T-cell (primary cell): Measurements from ENCODE around the gene C6orf62. TPM values are rescaled to one million over a fixed set of nuclear protein-coding genes. Genes with fewer than 3 reads are reported as not detected.
A peak's percentile ranks its signal among the peaks of the same experiment; 100 is the strongest.
"Not testable (repeated sequence)": the region's sequence is repeated elsewhere in the genome, so short reads cannot be mapped to it uniquely, and the experiment has no call there.

Experiments used
- ATAC-seq, 4 experiments: fragments of 200-7000 bp in 3 of 4; fragments of 150-1000 bp in 1 of 4; cut with Tn5 transposase; replicated peaks in 1 of 4; 1 replicate in 3 of 4; 2 replicates in 1 of 4; pipeline ENCODE4 v1.10.0; 2021; ENCODE audit warnings: moderate library complexity in 3 of 4, mild to moderate bottlenecking in 2 of 4, moderate number of reproducible peaks in 1 of 4
- CTCF ChIA-PET, 2 donors: fragments of 300-600 bp; sonication (Branson Sonifier 250); formaldehyde crosslinking; loops; one replicate each; lab custom pipeline; 2022; ENCODE audit warnings: antibody characterized with exemption in 2 of 2; lab: Charles Lee
- POLR2A ChIA-PET, 2 donors: fragments of 300-600 bp; sonication (Branson Sonifier 250); formaldehyde crosslinking; loops; one replicate each; lab custom pipeline; 2022; ENCODE audit warnings: antibody characterized with exemption in 2 of 2; lab: Charles Lee
- DNase-seq, 35 experiments: peaks; one replicate each; pipeline versions ENCODE4 v3.0.0 to v3.0.0-alpha.2; 2013 to 2023
- H3K27ac ChIP-seq: one replicate; pipeline ENCODE4 v1.5.1; 2013; ENCODE audit warnings: low read length
- H3K27me3 ChIP-seq, 2 experiments: replicated peaks in 1 of 2; 1 replicate in 1 of 2; 2 replicates in 1 of 2; pipeline versions ENCODE4 v1.6.1 to v1.7.0; 2013; ENCODE audit warnings: low read length in 1 of 2, mixed read lengths in 1 of 2; ENCODE audit not compliant: control insufficient read depth in 2 of 2, insufficient read depth in 2 of 2; ENCODE audit errors: extremely low read depth in 1 of 2
- H3K36me3 ChIP-seq, 2 donors: 1 replicate in 1 of 2; 2 replicates in 1 of 2; pipeline versions ENCODE4 v1.6.1 to v1.7.0; 2013; ENCODE audit warnings: low read length in 1 of 2; ENCODE audit not compliant: control insufficient read depth in 2 of 2, insufficient read depth in 1 of 2; ENCODE audit errors: extremely low read depth in 1 of 2
- H3K4me1 ChIP-seq, 2 experiments: 1 replicate in 1 of 2; 2 replicates in 1 of 2; pipeline versions ENCODE4 v1.6.1 to v1.7.0; 2013; ENCODE audit warnings: low read length in 2 of 2, mixed read lengths in 1 of 2; ENCODE audit not compliant: insufficient read depth in 2 of 2, control insufficient read depth in 1 of 2; ENCODE audit errors: extremely low read depth in 1 of 2
- H3K4me3 ChIP-seq, 2 donors: 1 replicate in 1 of 2; 2 replicates in 1 of 2; pipeline versions ENCODE4 v1.5.1 to v1.7.0; 2013; ENCODE audit warnings: mild to moderate bottlenecking in 2 of 2, low read length in 1 of 2, moderate library complexity in 1 of 2; ENCODE audit not compliant: control insufficient read depth in 1 of 2; ENCODE audit errors: extremely low read depth in 1 of 2
- H3K9me3 ChIP-seq: 2 replicates; pipeline ENCODE4 v1.7.0; 2013
- H3K27ac Mint-ChIP-seq, 2 donors: one replicate each; pipeline ENCODE4 v1.8.0; 2020 to 2021; ENCODE audit warnings: mild to moderate bottlenecking in 2 of 2, mixed read lengths in 2 of 2
- H3K27me3 Mint-ChIP-seq, 2 donors: one replicate each; pipeline ENCODE4 v1.8.0; 2021 to 2022; ENCODE audit warnings: mixed read lengths in 2 of 2
- H3K36me3 Mint-ChIP-seq: one replicate; pipeline ENCODE4 v1.8.0; 2021; ENCODE audit warnings: mixed read lengths
- H3K4me1 Mint-ChIP-seq, 3 donors: one replicate each; pipeline ENCODE4 v1.8.0; 2020 to 2022; ENCODE audit warnings: mixed read lengths in 3 of 3, mild to moderate bottlenecking in 1 of 3
- H3K4me3 Mint-ChIP-seq, 3 donors: one replicate each; pipeline ENCODE4 v1.8.0; 2020 to 2022; ENCODE audit warnings: mild to moderate bottlenecking in 3 of 3, mixed read lengths in 3 of 3, moderate library complexity in 3 of 3
- H3K9me3 Mint-ChIP-seq, 3 donors: one replicate each; pipeline ENCODE4 v1.8.0; 2020 to 2022; ENCODE audit warnings: mixed read lengths in 3 of 3
- WGBS: methylation state at CpG from one replicate; pipeline ENCODE4 v1.1.5; 2013; ENCODE audit warnings: missing lambda C conversion rate; ENCODE audit not compliant: insufficient coverage; 5-methylcytosine and 5-hydroxymethylcytosine counted together
- total RNA-seq, 35 experiments: library from RNA in 6 of 35; stranded (reverse) in 6 of 35; fragments of 120-200 nt in 1 of 35; gene quantifications; one replicate each; pipeline versions ENCODE4 v1.2.1 to v1.2.4 and lab custom pipeline; 2013 to 2026

Gene C6orf62
- total RNA-seq (100 to 1,000 TPM; 114 to 146 (median 135) TPM), total RNA-seq (lab: John Stamatoyannopoulos, UW) (126 to 282 (median 192) reads per million in 29 experiments)
- total RNA-seq (2013): 234 TPM

GRCh38 chr6:24719125-24719971 lies at the start of gene C6orf62:
TSS of gene C6orf62 (minus strand) at chr6:24719154. CDS start at chr6:24718668, 486 bp downstream.
- Mint-ChIP-seq H3K4me1 (peaks cover 51 to 62% (median 52%) of the 10 kb centered on the region in 3 donors), H3K4me3 (peak within 1 kb of the TSS; percentile 81 to 100 (median 92)), H3K27ac (peak within 1 kb of the TSS; percentile 98 to 100), H3K27me3 (no peaks in the 10 kb centered on the region), H3K9me3 (no peaks in the 10 kb centered on the region), H3K36me3 (peaks cover 37% of the 10 kb centered on the region)
- peak in 34 of 35 experiments; percentile 10 to 69 (median 34) for DNase-seq
- Histone ChIP-seq H3K9me3 (no peaks in the 10 kb centered on the region), H3K4me3 (peak within 1 kb of the TSS; percentile 99 to 100), H3K36me3 (peaks cover 8 to 29% of the 10 kb centered on the region in 2 donors), H3K4me1 (peaks cover 39 to 42% of the 10 kb centered on the region in 2 experiments), H3K27me3 (no peaks in the 10 kb centered on the region), H3K27ac (peak within 1 kb of the TSS; percentile 99)
- WGBS: 0% methylated on average over 3 of the region's 25 CpGs
- CTCF ChIA-PET: interaction anchor here in 1 of 2 donors (0.6 to 1.2 kb wide), 5 partner anchors 54 to 299 kb away, joined by 3 to 5 read pairs (median 4); no protein-coding TSS in a partner anchor
- POLR2A ChIA-PET: interaction anchor here (0.6 to 1.0 kb wide), 10 partner anchors 15 to 1613 kb away, joined by 3 to 16 read pairs (median 5); no protein-coding TSS in a partner anchor
- no peak for ATAC-seq

GRCh38 chr6:24768361-24768760 lies 49.4 kb upstream of the C6orf62 start:
- Histone ChIP-seq H3K4me3 (no peak overlapping the region), H3K27ac (no peak overlapping the region), H3K4me1 (no peaks in the 10 kb centered on the region), H3K9me3 (no peaks in the 10 kb centered on the region), H3K36me3 (no peaks in the 10 kb centered on the region), H3K27me3 (no peaks in the 10 kb centered on the region)
- Mint-ChIP-seq H3K36me3 (no peaks in the 10 kb centered on the region), H3K9me3 (no peaks in the 10 kb centered on the region), H3K27ac (no peak overlapping the region), H3K4me3 (no peak overlapping the region), H3K27me3 (no peaks in the 10 kb centered on the region), H3K4me1 (peaks cover 0 to 5% (median 0%) of the 10 kb centered on the region in 3 donors)
- ATAC-seq (no peak), DNase-seq (no peak)
- ChIA-PET POLR2A (no interaction called here), CTCF (interaction anchor here in 1 of 2 donors (0.6 to 0.7 kb wide), 2 partner anchors 71 to 425 kb away, joined by 3 to 6 read pairs; no protein-coding TSS in a partner anchor)
- no CpG with 5 or more reads among the region's 5 CpGs for WGBS

DNA sequence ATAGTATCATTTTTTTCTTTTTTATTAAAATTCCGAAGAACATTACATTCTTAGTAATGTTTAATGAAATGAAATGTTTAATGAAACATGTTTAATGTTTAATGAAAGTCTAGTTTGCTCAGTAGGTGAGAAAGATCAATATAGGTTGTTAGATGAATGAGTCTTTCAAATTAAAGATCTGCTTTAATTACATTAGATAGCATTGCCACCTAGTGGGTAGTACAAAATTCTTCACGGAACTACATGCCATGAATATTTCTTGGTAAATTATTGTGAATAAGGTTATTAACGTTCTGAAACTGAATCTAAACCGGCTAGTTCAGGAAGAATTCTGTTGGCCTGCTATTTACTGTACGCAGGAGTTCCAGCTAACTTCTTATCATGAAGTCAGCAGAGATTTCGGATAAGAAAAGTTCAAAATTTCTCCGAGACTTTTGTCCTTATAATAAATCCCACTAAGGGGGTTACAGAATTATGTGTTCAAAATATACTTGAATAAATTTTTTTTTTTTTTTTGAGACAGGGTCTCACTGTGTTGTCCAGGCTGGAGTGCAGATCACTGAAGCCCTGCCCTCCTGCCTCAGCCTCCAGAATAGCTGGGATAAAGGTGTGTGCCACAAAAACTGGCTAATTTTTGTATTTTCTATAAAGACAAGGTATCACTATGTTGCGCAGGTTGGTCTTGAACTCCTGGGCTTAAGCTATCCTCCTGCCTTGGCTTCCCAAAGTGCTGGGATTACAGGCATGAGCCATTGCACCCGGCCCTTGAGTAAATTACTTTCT lies 47.9 kb upstream of the C6orf62 start:
- H3K4me3 Mint-ChIP-seq: no peak overlapping the region
- WGBS: 10% methylated on average over 2 of the region's 9 CpGs
- H3K9me3 Mint-ChIP-seq: no peaks in the 10 kb centered on the region
- no peaks in the 10 kb centered on the region for H3K36me3 Mint-ChIP-seq
- H3K27me3 Mint-ChIP-seq: no peaks in the 10 kb centered on the region
- Histone ChIP-seq H3K4me3 (no peak overlapping the region), H3K27me3 (no peaks in the 10 kb centered on the region), H3K36me3 (no peaks in the 10 kb centered on the region), H3K9me3 (no peaks in the 10 kb centered on the region), H3K27ac (no peak overlapping the region), H3K4me1 (no peaks in the 10 kb centered on the region)
- no peak overlapping the region for H3K27ac Mint-ChIP-seq
- peak in 3 of 4 experiments; percentile 47 to 67 (median 52) for ATAC-seq
- ChIA-PET CTCF (interaction anchor here in 1 of 2 donors (0.6 to 0.7 kb wide), 3 partner anchors 186 to 244 kb away, joined by 3 to 5 read pairs (median 3); no protein-coding TSS in a partner anchor), POLR2A (interaction anchor here (0.7 to 1.2 kb wide), 3 partner anchors 45 to 289 kb away, joined by 4 to 5 read pairs (median 4); no protein-coding TSS in a partner anchor)
- peak in 1 of 35 experiments; percentile 57 for DNase-seq
- peaks cover 0 to 8% (median 0%) of the 10 kb centered on the region in 3 donors for H3K4me1 Mint-ChIP-seq

DNA sequence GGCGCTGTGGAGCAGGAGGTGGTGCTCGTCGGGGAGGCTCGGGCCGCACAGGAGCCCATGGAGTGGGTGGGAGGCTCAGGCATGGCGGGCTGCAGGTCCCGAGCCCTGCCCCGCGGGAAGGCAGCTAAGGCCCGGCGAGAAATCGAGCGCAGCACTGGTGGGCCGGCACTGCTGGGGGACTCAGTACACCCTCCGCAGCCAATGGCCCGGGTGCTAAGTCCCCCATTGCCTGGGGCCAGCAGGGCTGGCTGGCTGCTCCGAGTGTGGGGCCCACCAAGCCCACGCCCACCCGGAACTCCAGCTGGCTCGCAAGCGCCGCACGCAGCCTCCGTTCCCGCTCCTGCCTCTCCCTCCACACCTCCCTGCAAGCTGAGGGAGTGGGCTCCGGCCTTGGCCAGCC lies 47.0 kb upstream of the C6orf62 start:
- H3K36me3 ChIP-seq, H3K36me3 Mint-ChIP-seq, H3K4me1 ChIP-seq, H3K27me3 ChIP-seq, H3K4me3 Mint-ChIP-seq, POLR2A ChIA-PET, H3K9me3 Mint-ChIP-seq, H3K9me3 ChIP-seq, H3K27me3 Mint-ChIP-seq, ATAC-seq, H3K4me3 ChIP-seq, H3K27ac ChIP-seq, CTCF ChIA-PET, DNase-seq, H3K27ac Mint-ChIP-seq: not testable (repeated sequence)
- 89% methylated on average over 5 of the region's 26 CpGs for WGBS
- H3K4me1 Mint-ChIP-seq: peaks cover 0 to 13% (median 0%) of the 10 kb centered on the region in 3 donors

DNA sequence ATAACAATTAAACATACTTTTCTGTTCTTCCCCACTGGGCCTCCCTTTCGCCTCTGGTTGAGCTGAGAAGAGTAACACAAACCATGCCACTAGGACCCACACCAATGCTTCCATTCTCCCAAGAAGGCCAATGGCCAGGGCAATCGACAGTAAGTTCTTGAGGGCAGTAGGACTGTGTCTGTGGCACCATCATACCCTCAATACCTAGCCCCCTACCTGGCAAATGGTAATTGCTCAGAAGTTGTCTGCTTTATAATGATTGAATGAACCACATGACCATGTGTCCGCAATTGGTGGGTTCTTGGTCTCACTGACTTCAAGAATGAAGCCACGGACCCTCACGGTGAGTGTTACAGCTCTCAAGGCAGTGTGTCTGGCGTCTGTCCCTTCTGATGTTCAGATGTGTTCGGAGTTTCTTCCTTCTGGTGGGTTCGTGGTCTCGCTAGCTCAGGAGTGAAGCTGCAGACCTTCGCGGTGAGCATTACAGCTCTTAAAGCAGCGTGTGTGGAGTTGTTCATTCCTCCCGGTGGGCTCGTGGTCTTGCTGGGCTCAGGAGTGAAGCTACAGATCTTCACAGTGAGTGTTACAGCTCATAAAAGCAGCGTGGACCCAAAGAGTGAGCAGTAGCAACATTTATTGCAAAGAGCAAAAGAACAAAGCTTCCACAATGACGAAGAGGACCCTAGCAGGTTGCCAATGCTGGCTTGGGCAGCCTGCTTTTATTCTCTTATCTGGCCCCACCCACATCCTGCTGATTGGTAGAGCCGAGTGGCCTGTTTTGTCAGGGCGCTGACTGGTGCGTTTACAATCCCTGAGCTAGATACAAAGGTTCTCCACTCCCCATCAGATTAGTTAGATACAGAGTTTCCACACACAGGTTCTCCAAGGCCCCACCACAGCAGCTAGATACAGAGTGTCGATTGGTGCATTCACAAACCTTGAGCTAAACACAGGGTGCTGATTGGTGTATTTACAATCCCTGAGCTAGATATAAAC lies 46.2 kb upstream of the C6orf62 start:
- 55% methylated on average over 11 of the region's 20 CpGs for WGBS

More for the DNA sequence above, 46.2 kb upstream of the C6orf62 start:
- ATAC-seq, DNase-seq, H3K27ac Mint-ChIP-seq, H3K4me1 ChIP-seq, H3K27me3 Mint-ChIP-seq, H3K27ac ChIP-seq, H3K4me3 ChIP-seq, H3K36me3 Mint-ChIP-seq, H3K9me3 Mint-ChIP-seq, H3K9me3 ChIP-seq, H3K36me3 ChIP-seq, POLR2A ChIA-PET, H3K27me3 ChIP-seq: not testable (repeated sequence)
- Mint-ChIP-seq H3K4me3 (peak overlapping the region in 1 of 3 donors; percentile 61), H3K4me1 (peaks cover 0 to 13% (median 0%) of the 10 kb centered on the region in 3 donors)
- CTCF ChIA-PET: interaction anchor here (0.6 to 1.1 kb wide), 4 partner anchors 180 to 185 kb away, joined by 3 to 5 read pairs (median 4); no protein-coding TSS in a partner anchor
